Stimulated activated CD8-positive, alpha-beta memory T cell treated with anti-CD3 and anti-CD28 coated beads, Interleukin-4, amount 100 ng/mL, for 1 hour (primary cell): ENCODE measurements around the gene B4GALT2.

Experiments used
- DNase-seq, 2 donors: peaks; one replicate each; pipeline ENCODE4 v3.0.0-alpha.2; 2020; ENCODE audit warnings: low read depth in 2 of 2, low spot score in 1 of 2

Gene B4GALT2

GRCh38 chr1:43969746-43970466 lies 9.1 kb upstream of the B4GALT2 start, which contains the start of gene DPH2:
DPH2 (plus strand) TSS chr1:43970010; CDS start chr1:43970176, 166 bp downstream.
- DNase-seq = peak; percentile 81 to 90

GRCh38 chr1:43970502-43970901 lies 8.5 kb upstream of the B4GALT2 start:
- no peak for DNase-seq

GRCh38 chr1:43970911-43971310 lies 8.1 kb upstream of the B4GALT2 start:
- no peak for DNase-seq

GRCh38 chr1:43971336-43971980 lies 7.6 kb upstream of the B4GALT2 start:
- no peak for DNase-seq

- no peak for DNase-seq
These were observed 5.0 kb upstream of the B4GALT2 start for GRCh38 chr1:43973981-43974442.

- DNase-seq = peak; percentile 83 to 89
These were observed 4.4 kb upstream of the B4GALT2 start, which contains the start of gene ATP6V0B for GRCh38 chr1:43974443-43975248. ATP6V0B (plus strand) TSS chr1:43974960; CDS start chr1:43975041, 81 bp downstream.

GRCh38 chr1:43975249-43975961 lies 3.6 kb upstream of the B4GALT2 start:
- DNase-seq = no peak

- DNase-seq = no peak
These were observed 3.0 kb upstream of the B4GALT2 start for GRCh38 chr1:43976045-43976444.

GRCh38 chr1:43976890-43977289 lies 2.1 kb upstream of the B4GALT2 start:
- DNase-seq = no peak

- DNase-seq = no peak
These were observed 1.4 kb upstream of the B4GALT2 start for GRCh38 chr1:43977376-43978263.

- no peak for DNase-seq
These were observed 803 bp upstream of the B4GALT2 start for GRCh38 chr1:43978264-43978550.

GRCh38 chr1:43979261-43979527 lies 184 bp downstream of the B4GALT2 start:
- DNase-seq = no peak

- DNase-seq = no peak
These were observed 681 bp downstream of the B4GALT2 start for GRCh38 chr1:43979528-43980254.

- no peak for DNase-seq
These were observed 1.5 kb downstream of the B4GALT2 start for GRCh38 chr1:43980255-43981134.

GRCh38 chr1:43981135-43981491 lies 2.1 kb downstream of the B4GALT2 start:
- DNase-seq = no peak

- no peak for DNase-seq
These were observed 2.6 kb downstream of the B4GALT2 start for GRCh38 chr1:43981636-43982035.

- DNase-seq = no peak
These were observed 3.2 kb downstream of the B4GALT2 start for GRCh38 chr1:43982241-43982640.

- DNase-seq = no peak
These were observed 3.8 kb downstream of the B4GALT2 start for GRCh38 chr1:43982808-43983207.
